Muscle layer of colon (tissue), 2 donors: ENCODE data around the gene NFKBIB.

Experiments
- H3K27ac ChIP-seq: one replicate; pipeline ENCODE4 v1.7.0; 2013; ENCODE audit warnings: low read depth, mild to moderate bottlenecking, low read length, moderate library complexity
- H3K27me3 ChIP-seq, 2 donors: one replicate each; pipeline ENCODE4 v1.7.0; 2013; ENCODE audit warnings: low read length in 2 of 2, mild to moderate bottlenecking in 2 of 2; ENCODE audit not compliant: insufficient read depth in 2 of 2, control insufficient read depth in 1 of 2
- H3K36me3 ChIP-seq: one replicate; pipeline ENCODE4 v1.7.0; 2013; ENCODE audit warnings: mild to moderate bottlenecking, low read length; ENCODE audit not compliant: insufficient read depth
- H3K4me1 ChIP-seq: one replicate; pipeline ENCODE4 v1.7.0; 2013; ENCODE audit warnings: mild to moderate bottlenecking, low read length; ENCODE audit not compliant: insufficient read depth
- H3K4me3 ChIP-seq, 2 donors: one replicate each; pipeline ENCODE4 v1.7.0; 2013; ENCODE audit warnings: low read length in 2 of 2, low read depth in 1 of 2, mild to moderate bottlenecking in 1 of 2, moderate library complexity in 1 of 2
- H3K9ac ChIP-seq: one replicate; pipeline ENCODE4 v1.7.0; 2013; ENCODE audit warnings: low read length
- H3K9me3 ChIP-seq: one replicate; pipeline ENCODE4 v1.7.0; 2013; ENCODE audit warnings: mild to moderate bottlenecking, low read length
- donor health status: abdominal sarcoma.
- donor health status: Adenocarcinoma of cecum.

The NFKBIB gene

GRCh38 chr19:38910488-38910887 lies 10.7 kb downstream of the NFKBIB start:
- no peaks in the 10 kb centered on the region for H3K9me3 ChIP-seq
- no peak overlapping the region for H3K27ac ChIP-seq
- H3K36me3 ChIP-seq = peaks cover 19% of the 10 kb centered on the region
- H3K4me1 ChIP-seq = no peaks in the 10 kb centered on the region
- H3K27me3 ChIP-seq = peaks cover 0 to 11% of the 10 kb centered on the region in 2 donors
- H3K9ac ChIP-seq = no peak overlapping the region
- no peak overlapping the region for H3K4me3 ChIP-seq

DNA sequence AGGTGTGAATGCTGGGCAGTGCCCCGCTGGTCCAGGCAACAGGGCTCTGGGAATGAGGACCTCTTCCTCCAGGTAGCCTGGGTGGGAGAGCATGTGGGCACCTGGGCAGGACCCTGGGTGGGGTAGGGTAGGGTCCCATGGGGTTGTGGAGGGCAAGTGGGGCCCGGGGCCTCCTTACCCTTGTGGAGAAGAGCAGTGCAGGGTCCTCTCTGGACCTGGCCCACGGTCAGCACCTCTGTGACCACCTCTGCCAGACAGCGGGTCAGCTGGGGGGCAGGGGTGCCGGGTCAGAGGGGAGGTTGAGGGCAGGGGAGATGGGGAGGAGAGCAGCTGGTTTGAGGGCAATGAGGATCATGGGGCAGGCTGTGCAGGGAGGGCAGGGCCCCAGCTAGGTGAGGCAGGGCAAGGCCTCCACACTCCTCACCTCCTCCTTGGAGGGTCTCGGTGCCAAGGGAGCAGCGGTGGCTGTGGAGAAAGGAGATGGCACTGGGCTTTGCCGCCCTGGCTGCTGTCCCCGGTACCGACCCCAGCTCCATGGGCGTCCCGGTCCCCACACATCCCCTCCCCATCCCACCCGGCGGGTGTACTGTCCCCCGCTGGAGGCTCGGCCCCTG lies 11.7 kb downstream of the NFKBIB start:
- Histone ChIP-seq H3K27me3 (peaks cover 0 to 11% of the 10 kb centered on the region in 2 donors), H3K4me1 (no peaks in the 10 kb centered on the region), H3K36me3 (peaks cover 15% of the 10 kb centered on the region), H3K27ac (no peak overlapping the region), H3K9ac (no peak overlapping the region), H3K9me3 (no peaks in the 10 kb centered on the region), H3K4me3 (no peak overlapping the region)

GRCh38 chr19:38912600-38913514 lies 13.1 kb downstream of the NFKBIB start:
- no peaks in the 10 kb centered on the region for H3K4me1 ChIP-seq
- peaks cover 0 to 11% of the 10 kb centered on the region in 2 donors for H3K27me3 ChIP-seq
- H3K27ac ChIP-seq = no peak overlapping the region
- no peak overlapping the region for H3K4me3 ChIP-seq
- peaks cover 2% of the 10 kb centered on the region for H3K36me3 ChIP-seq
- no peak overlapping the region for H3K9ac ChIP-seq
- H3K9me3 ChIP-seq = no peaks in the 10 kb centered on the region

DNA sequence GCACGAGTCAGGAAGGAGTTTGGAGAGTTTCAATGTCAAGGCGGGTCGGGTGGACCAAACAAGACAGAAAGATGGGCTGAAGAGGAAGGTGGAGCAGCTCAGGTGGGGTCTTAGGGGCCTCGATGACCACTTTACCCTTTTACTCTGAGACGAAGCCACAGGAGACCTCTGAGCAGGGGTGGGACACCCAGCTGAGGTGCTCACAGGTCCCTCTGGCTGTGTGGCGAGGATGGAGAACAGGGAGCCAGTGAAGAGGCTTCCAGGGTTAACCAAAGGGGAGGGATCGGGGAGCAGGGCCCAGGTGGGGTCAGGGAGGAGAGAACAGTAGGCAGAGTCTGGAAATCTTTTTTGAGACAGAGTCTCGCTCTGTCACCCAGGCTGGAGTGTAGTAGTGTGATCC lies 14.2 kb downstream of the NFKBIB start:
- H3K27me3 ChIP-seq = peaks cover 0 to 11% of the 10 kb centered on the region in 2 donors
- no peak overlapping the region for H3K9ac ChIP-seq
- no peaks in the 10 kb centered on the region for H3K36me3 ChIP-seq
- H3K9me3 ChIP-seq = no peaks in the 10 kb centered on the region
- H3K27ac ChIP-seq = no peak overlapping the region
- H3K4me3 ChIP-seq = no peak overlapping the region
- H3K4me1 ChIP-seq = no peaks in the 10 kb centered on the region

DNA sequence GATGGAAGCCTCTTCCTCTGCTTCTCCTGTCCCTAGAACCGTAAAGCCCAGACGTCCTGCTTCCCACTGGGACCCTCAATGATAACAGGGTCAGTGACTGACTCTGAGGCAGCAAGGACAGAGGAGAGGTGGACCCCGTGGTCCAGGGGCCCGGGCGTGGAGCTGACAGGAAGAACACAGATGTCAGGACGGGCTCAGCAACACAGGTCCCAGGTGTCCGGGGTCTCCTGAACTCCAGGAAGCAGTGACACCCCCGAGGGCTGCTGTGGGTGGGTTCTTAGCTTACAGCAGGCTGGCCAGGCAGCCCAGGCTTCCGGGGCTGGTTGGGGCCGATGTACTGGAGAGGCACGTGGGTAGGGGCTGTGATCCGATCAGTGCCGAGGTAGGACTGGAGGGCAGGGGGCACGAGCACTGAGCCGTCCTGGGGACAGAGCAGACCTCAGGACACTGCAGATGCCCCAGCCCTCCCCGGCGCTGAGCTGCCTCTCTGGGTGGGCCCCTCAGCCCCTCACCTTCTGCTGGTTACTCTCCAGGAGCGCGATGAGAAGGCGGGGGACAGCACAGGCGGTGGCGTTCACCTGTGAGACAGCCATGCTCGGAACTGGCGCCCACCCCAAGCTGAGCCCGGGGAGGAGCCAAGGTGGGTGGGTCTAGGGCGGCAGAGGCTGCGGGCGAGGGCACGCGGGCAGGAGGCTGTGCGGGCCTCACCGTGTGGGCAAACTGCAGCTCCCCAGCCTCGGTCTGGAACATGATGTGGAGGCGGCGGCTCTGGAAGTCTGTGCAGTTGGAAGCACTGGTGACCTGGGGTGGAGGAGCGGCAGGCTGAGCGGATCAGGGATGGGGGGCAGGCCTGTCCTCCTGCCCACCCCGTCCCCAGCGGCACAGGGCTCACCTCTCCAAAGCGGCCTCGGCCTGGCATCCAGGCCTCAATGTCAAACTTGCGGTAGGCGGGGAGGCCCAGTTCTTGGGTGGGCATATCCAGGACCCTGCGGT lies 15.9 kb downstream of the NFKBIB start:
- Histone ChIP-seq H3K4me1 (no peaks in the 10 kb centered on the region), H3K9me3 (no peaks in the 10 kb centered on the region), H3K36me3 (no peaks in the 10 kb centered on the region), H3K27ac (no peak overlapping the region), H3K27me3 (peaks cover 0 to 11% of the 10 kb centered on the region in 2 donors), H3K9ac (no peak overlapping the region), H3K4me3 (no peak overlapping the region)

DNA sequence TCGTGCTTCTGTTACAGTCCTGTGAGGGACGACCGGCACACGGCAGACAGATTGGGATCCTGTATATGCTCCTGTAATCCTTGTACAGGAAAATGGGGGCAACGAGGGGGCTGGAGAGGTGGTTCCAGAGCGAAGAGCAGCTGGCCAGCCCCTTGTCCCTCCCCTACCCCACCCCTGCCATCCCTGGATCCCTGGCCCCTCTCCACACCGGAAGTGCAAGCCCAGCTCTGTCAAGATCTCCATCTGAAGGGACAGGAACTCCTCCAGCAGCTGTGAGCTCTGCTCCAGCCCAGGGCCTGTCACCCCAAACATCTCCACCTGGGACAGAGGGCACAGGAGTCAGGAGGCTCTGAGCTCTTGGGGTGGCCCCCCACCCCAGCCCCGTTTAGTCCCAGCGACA lies 17.7 kb downstream of the NFKBIB start:
- Histone ChIP-seq H3K27ac (no peak overlapping the region), H3K36me3 (no peaks in the 10 kb centered on the region), H3K4me1 (no peaks in the 10 kb centered on the region), H3K9ac (no peak overlapping the region), H3K9me3 (no peaks in the 10 kb centered on the region), H3K27me3 (no peaks in the 10 kb centered on the region), H3K4me3 (no peak overlapping the region)

- no peak overlapping the region for H3K9ac ChIP-seq
- no peaks in the 10 kb centered on the region for H3K27me3 ChIP-seq
Observed at GRCh38 chr19:38917921-38918491, 18.2 kb downstream of the NFKBIB start.

GRCh38 chr19:38918526-38918925 lies 18.8 kb downstream of the NFKBIB start:
- no peak overlapping the region for H3K4me3 ChIP-seq
- no peaks in the 10 kb centered on the region for H3K9me3 ChIP-seq
- H3K27ac ChIP-seq = no peak overlapping the region
- H3K27me3 ChIP-seq = no peaks in the 10 kb centered on the region
- no peaks in the 10 kb centered on the region for H3K4me1 ChIP-seq
- H3K36me3 ChIP-seq = no peaks in the 10 kb centered on the region
- H3K9ac ChIP-seq = no peak overlapping the region

More at GRCh38 chr19:38917921-38918491, 18.2 kb downstream of the NFKBIB start:
- H3K36me3 ChIP-seq = no peaks in the 10 kb centered on the region
- H3K4me3 ChIP-seq = no peak overlapping the region
- H3K27ac ChIP-seq = no peak overlapping the region
- H3K4me1 ChIP-seq = no peaks in the 10 kb centered on the region
- no peaks in the 10 kb centered on the region for H3K9me3 ChIP-seq

- H3K9ac ChIP-seq = no peak overlapping the region
- no peaks in the 10 kb centered on the region for H3K4me1 ChIP-seq
- peaks cover 8% of the 10 kb centered on the region for H3K36me3 ChIP-seq
- H3K9me3 ChIP-seq = no peaks in the 10 kb centered on the region
- no peak overlapping the region for H3K27ac ChIP-seq
- no peaks in the 10 kb centered on the region for H3K27me3 ChIP-seq
- no peak overlapping the region for H3K4me3 ChIP-seq
Observed at GRCh38 chr19:38919837-38920601, 20.2 kb downstream of the NFKBIB start.

DNA sequence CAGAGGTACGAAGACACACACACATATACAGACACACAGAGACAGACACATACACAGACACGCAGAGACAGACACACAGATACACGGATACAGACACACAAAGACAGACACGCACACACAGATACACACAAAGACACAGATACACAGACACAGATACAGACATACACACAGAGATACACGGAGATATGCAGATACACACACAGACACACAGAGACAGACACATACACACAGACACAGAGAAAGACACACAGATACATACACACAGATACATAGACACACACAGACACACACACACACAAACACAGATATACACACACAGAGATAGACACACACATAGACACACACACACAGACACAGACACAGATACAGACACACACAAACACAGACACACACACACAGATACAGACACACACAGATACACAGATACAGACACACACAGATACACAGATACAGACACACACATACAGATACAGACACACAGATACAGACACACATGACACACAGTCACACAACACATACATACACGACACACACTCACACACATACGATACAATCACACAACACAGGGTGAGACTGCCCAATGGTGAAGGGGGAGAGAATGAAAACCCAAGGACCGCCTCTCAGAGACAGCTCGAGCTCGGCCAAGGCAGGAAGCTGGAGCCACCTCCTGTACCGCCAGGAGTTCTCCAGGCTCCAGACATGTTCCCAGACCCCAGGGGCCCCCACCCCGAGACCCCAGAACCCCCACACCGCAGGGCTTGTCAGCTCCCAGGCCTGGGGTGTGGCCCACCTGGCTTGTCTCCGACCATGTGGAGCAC lies 21.0 kb downstream of the NFKBIB start:
- Histone ChIP-seq H3K4me1 (no peaks in the 10 kb centered on the region), H3K27ac (no peak overlapping the region), H3K9me3 (no peaks in the 10 kb centered on the region), H3K36me3 (peaks cover 8% of the 10 kb centered on the region), H3K4me3 (no peak overlapping the region), H3K27me3 (no peaks in the 10 kb centered on the region), H3K9ac (no peak overlapping the region)
